Natural killer cell treated with Interleukin-12 subunit alpha and Interleukin-12 subunit beta and Interleukin-15 and Interleukin-18, amount 100 ng/mL, for 72 hours (primary cell): ENCODE data around the gene LARGE1. TPM values are rescaled to one million over a fixed set of nuclear protein-coding genes. Genes with fewer than 3 reads are reported as not detected.
A peak's percentile ranks its signal among the peaks of the same experiment; 100 is the strongest.

Source experiments
- ATAC-seq, 2 donors: fragments of 150-1000 bp; cut with Tn5 transposase in 1 of 2; sonication (Bioruptor Pico), chemical (Tn5 transposase) in 1 of 2; 2 replicates each; pipeline ENCODE4 v1.10.0; 2021
- DNase-seq: peaks from one replicate; pipeline ENCODE4 v3.0.0; 2022; ENCODE audit warnings: low spot score
- H3K27ac Mint-ChIP-seq, 2 donors: 1 replicate in 1 of 2; 2 replicates in 1 of 2; pipeline ENCODE4 v1.8.0; 2022; ENCODE audit warnings: mixed read lengths in 2 of 2, mild to moderate bottlenecking in 1 of 2, moderate library complexity in 1 of 2
- H3K27me3 Mint-ChIP-seq, 2 donors: 1 replicate in 1 of 2; 2 replicates in 1 of 2; pipeline ENCODE4 v1.8.0; 2022; ENCODE audit warnings: mixed read lengths in 2 of 2
- H3K36me3 Mint-ChIP-seq: one replicate; pipeline ENCODE4 v1.8.0; 2022; ENCODE audit warnings: mixed read lengths
- H3K4me1 Mint-ChIP-seq, 2 donors: 1 replicate in 1 of 2; 2 replicates in 1 of 2; pipeline ENCODE4 v1.8.0; 2022; ENCODE audit warnings: low read depth in 2 of 2, mixed read lengths in 2 of 2, mild to moderate bottlenecking in 1 of 2
- H3K4me3 Mint-ChIP-seq: one replicate; pipeline ENCODE4 v1.8.0; 2022; ENCODE audit warnings: mixed read lengths
- H3K9me3 Mint-ChIP-seq: 2 replicates; pipeline ENCODE4 v1.8.0; 2022; ENCODE audit warnings: mixed read lengths
- total RNA-seq, 2 donors: library from RNA; stranded (reverse); gene quantifications; one replicate each; pipeline ENCODE4 v1.2.3, GENCODE V29; 2022

LARGE1 gene
- total RNA-seq, 2 donors from 2014 or later, result 6.9 to 9.0 TPM

- Mint-ChIP-seq H3K4me1 (peaks cover 10 to 12% of the 10 kb centered on the region in 2 donors), H3K4me3 (no peak overlapping the region), H3K36me3 (no peaks in the 10 kb centered on the region), H3K9me3 (no peaks in the 10 kb centered on the region), H3K27me3 (no peaks in the 10 kb centered on the region), H3K27ac (no peak overlapping the region)
- ATAC-seq (no peak), DNase-seq (no peak)
These were observed 68.4 kb downstream of the LARGE1 start for GRCh38 chr22:33851821-33852384.

GRCh38 chr22:33851240-33851639, 69.0 kb downstream of the LARGE1 start:
- DNase-seq (no peak), ATAC-seq (no peak)
- H3K36me3 Mint-ChIP-seq, result no peaks in the 10 kb centered on the region
- H3K4me1 Mint-ChIP-seq, result peaks cover 10 to 12% of the 10 kb centered on the region in 2 donors
- H3K27ac Mint-ChIP-seq, result no peak overlapping the region
- no peaks in the 10 kb centered on the region for H3K9me3 Mint-ChIP-seq
- no peak overlapping the region for H3K4me3 Mint-ChIP-seq
- no peaks in the 10 kb centered on the region for H3K27me3 Mint-ChIP-seq

GRCh38 chr22:33850724-33851123, 69.6 kb downstream of the LARGE1 start:
- no peak overlapping the region for H3K27ac Mint-ChIP-seq

GRCh38 chr22:33850193-33850592, 70.1 kb downstream of the LARGE1 start:
- Mint-ChIP-seq H3K4me3 (no peak overlapping the region), H3K4me1 (peaks cover 10 to 12% of the 10 kb centered on the region in 2 donors), H3K9me3 (no peaks in the 10 kb centered on the region), H3K36me3 (no peaks in the 10 kb centered on the region), H3K27me3 (no peaks in the 10 kb centered on the region), H3K27ac (no peak overlapping the region)
- DNase-seq, result no peak
- no peak for ATAC-seq

More at GRCh38 chr22:33850724-33851123, 69.6 kb downstream of the LARGE1 start:
- H3K4me1 Mint-ChIP-seq, result peaks cover 10 to 12% of the 10 kb centered on the region in 2 donors
- H3K4me3 Mint-ChIP-seq, result no peak overlapping the region
- ATAC-seq, result no peak
- no peaks in the 10 kb centered on the region for H3K9me3 Mint-ChIP-seq
- DNase-seq, result no peak
- no peaks in the 10 kb centered on the region for H3K27me3 Mint-ChIP-seq
- H3K36me3 Mint-ChIP-seq, result no peaks in the 10 kb centered on the region

GRCh38 chr22:33848251-33848650, 72.0 kb downstream of the LARGE1 start:
- H3K4me3 Mint-ChIP-seq, result no peak overlapping the region
- DNase-seq (no peak), ATAC-seq (no peak)
- H3K27ac Mint-ChIP-seq, result no peak overlapping the region
- no peaks in the 10 kb centered on the region for H3K9me3 Mint-ChIP-seq
- peaks cover 3% of the 10 kb centered on the region in 2 donors for H3K4me1 Mint-ChIP-seq
- no peaks in the 10 kb centered on the region for H3K36me3 Mint-ChIP-seq
- H3K27me3 Mint-ChIP-seq, result no peaks in the 10 kb centered on the region

- no peaks in the 10 kb centered on the region for H3K9me3 Mint-ChIP-seq
- H3K4me3 Mint-ChIP-seq, result no peak overlapping the region
- DNase-seq (no peak), ATAC-seq (no peak)
- H3K27me3 Mint-ChIP-seq, result no peaks in the 10 kb centered on the region
- no peaks in the 10 kb centered on the region for H3K36me3 Mint-ChIP-seq
- no peak overlapping the region for H3K27ac Mint-ChIP-seq
- H3K4me1 Mint-ChIP-seq, result no peaks in the 10 kb centered on the region
These were observed 76.0 kb downstream of the LARGE1 start for GRCh38 chr22:33844273-33844672.

- no peak for ATAC-seq
- no peaks in the 10 kb centered on the region for H3K27me3 Mint-ChIP-seq
- H3K27ac Mint-ChIP-seq, result no peak overlapping the region
These were observed 77.7 kb downstream of the LARGE1 start for GRCh38 chr22:33842421-33843094.

GRCh38 chr22:33842006-33842354, 78.3 kb downstream of the LARGE1 start:
- no peak overlapping the region for H3K27ac Mint-ChIP-seq
- H3K4me1 Mint-ChIP-seq, result no peaks in the 10 kb centered on the region
- ATAC-seq (no peak), DNase-seq (no peak)
- H3K4me3 Mint-ChIP-seq, result no peak overlapping the region
- no peaks in the 10 kb centered on the region for H3K9me3 Mint-ChIP-seq
- no peaks in the 10 kb centered on the region for H3K27me3 Mint-ChIP-seq
- no peaks in the 10 kb centered on the region for H3K36me3 Mint-ChIP-seq

More at GRCh38 chr22:33842421-33843094, 77.7 kb downstream of the LARGE1 start:
- Mint-ChIP-seq H3K4me3 (no peak overlapping the region), H3K9me3 (no peaks in the 10 kb centered on the region), H3K4me1 (no peaks in the 10 kb centered on the region), H3K36me3 (no peaks in the 10 kb centered on the region)
- no peak for DNase-seq

GRCh38 chr22:33841281-33842005, 78.8 kb downstream of the LARGE1 start:
- Mint-ChIP-seq H3K9me3 (no peaks in the 10 kb centered on the region), H3K4me1 (no peaks in the 10 kb centered on the region), H3K36me3 (no peaks in the 10 kb centered on the region), H3K4me3 (no peak overlapping the region), H3K27me3 (no peaks in the 10 kb centered on the region), H3K27ac (no peak overlapping the region)
- DNase-seq (no peak), ATAC-seq (no peak)

GRCh38 chr22:33838644-33839043, 81.6 kb downstream of the LARGE1 start:
- Mint-ChIP-seq H3K4me3 (no peak overlapping the region), H3K4me1 (no peaks in the 10 kb centered on the region), H3K36me3 (no peaks in the 10 kb centered on the region), H3K27me3 (no peaks in the 10 kb centered on the region), H3K9me3 (no peaks in the 10 kb centered on the region), H3K27ac (no peak overlapping the region)
- DNase-seq, result no peak
- ATAC-seq, result no peak

- Mint-ChIP-seq H3K36me3 (no peaks in the 10 kb centered on the region), H3K27me3 (no peaks in the 10 kb centered on the region), H3K27ac (no peak overlapping the region), H3K9me3 (no peaks in the 10 kb centered on the region), H3K4me1 (no peaks in the 10 kb centered on the region), H3K4me3 (no peak overlapping the region)
- no peak for DNase-seq
- no peak for ATAC-seq
These were observed 82.5 kb downstream of the LARGE1 start for GRCh38 chr22:33837826-33838225.

- Mint-ChIP-seq H3K27me3 (no peaks in the 10 kb centered on the region), H3K27ac (no peak overlapping the region), H3K4me3 (no peak overlapping the region), H3K9me3 (no peaks in the 10 kb centered on the region), H3K36me3 (no peaks in the 10 kb centered on the region), H3K4me1 (no peaks in the 10 kb centered on the region)
- ATAC-seq, result no peak
- no peak for DNase-seq
These were observed 85.0 kb downstream of the LARGE1 start for GRCh38 chr22:33835265-33835664.

GRCh38 chr22:33832558-33833151, 87.6 kb downstream of the LARGE1 start:
- ATAC-seq, result peak in 1 of 2 donors; percentile 33
- Mint-ChIP-seq H3K9me3 (no peaks in the 10 kb centered on the region), H3K4me3 (no peak overlapping the region), H3K4me1 (peaks cover 0 to 8% of the 10 kb centered on the region in 2 donors), H3K27ac (no peak overlapping the region), H3K27me3 (peaks cover 0 to 6% of the 10 kb centered on the region in 2 donors), H3K36me3 (no peaks in the 10 kb centered on the region)
- DNase-seq, result no peak

GRCh38 chr22:33831651-33832050, 88.6 kb downstream of the LARGE1 start:
- ATAC-seq, result no peak
- Mint-ChIP-seq H3K4me3 (no peak overlapping the region), H3K4me1 (peaks cover 0 to 9% of the 10 kb centered on the region in 2 donors), H3K36me3 (no peaks in the 10 kb centered on the region), H3K27me3 (peaks cover 0 to 8% of the 10 kb centered on the region in 2 donors), H3K9me3 (no peaks in the 10 kb centered on the region), H3K27ac (no peak overlapping the region)
- DNase-seq, result no peak
